Loucy (cell line): ENCODE measurements around the gene BASP1.
"Not testable (repeated sequence)": the region's sequence is repeated elsewhere in the genome, so short reads cannot be mapped to it uniquely, and the experiment has no call there.

Source experiments
- H2AFZ ChIP-seq: fragments of 200-600 bp; sonication (generic); 2 replicates; pipeline ENCODE4 v1.6.0; 2016; ENCODE audit warnings: antibody characterized with exemption, mild to moderate bottlenecking, low read length, moderate library complexity
- H3F3A ChIP-seq: fragments of 200-600 bp; 2 replicates; pipeline ENCODE4 v1.6.0; 2016; ENCODE audit warnings: antibody characterized with exemption, low read depth, mild to moderate bottlenecking
- H3K27me3 ChIP-seq: fragments of 200-600 bp; sonication (generic); 2 replicates; pipeline ENCODE4 v1.6.1; 2014; ENCODE audit warnings: low read length, mild to moderate bottlenecking; ENCODE audit not compliant: insufficient read depth, poor library complexity, severe bottlenecking
- H3K36me3 ChIP-seq: fragments of 200-600 bp; sonication (generic); 2 replicates; pipeline ENCODE4 v1.6.1; 2016; ENCODE audit warnings: low read length; ENCODE audit not compliant: insufficient read depth
- H3K4me1 ChIP-seq: fragments of 200-600 bp; sonication (generic); 2 replicates; pipeline ENCODE4 v1.5.1; 2014; ENCODE audit warnings: low read length, mild to moderate bottlenecking; ENCODE audit not compliant: insufficient read depth, poor library complexity, severe bottlenecking
- H3K4me2 ChIP-seq: fragments of 200-600 bp; sonication (generic); 2 replicates; pipeline ENCODE4 v1.6.0; 2014; ENCODE audit warnings: antibody characterized with exemption, low read length, low read depth, mild to moderate bottlenecking; ENCODE audit not compliant: poor library complexity, severe bottlenecking
- H3K4me3 ChIP-seq: fragments of 200-600 bp; sonication (generic); 2 replicates; pipeline ENCODE4 v1.5.1; 2014; ENCODE audit warnings: low read length, mild to moderate bottlenecking, mixed read lengths; ENCODE audit not compliant: poor library complexity, severe bottlenecking
- H3K79me2 ChIP-seq: fragments of 200-600 bp; sonication (generic); 2 replicates; pipeline ENCODE4 v1.6.1; 2014; ENCODE audit warnings: low read length; ENCODE audit not compliant: insufficient read depth
- H3K9ac ChIP-seq: fragments of 200-600 bp; sonication (generic); 2 replicates; pipeline ENCODE4 v1.6.0; 2014; ENCODE audit warnings: mild to moderate bottlenecking, low read depth, low read length, moderate library complexity; ENCODE audit not compliant: poor library complexity, severe bottlenecking
- H3K9me2 ChIP-seq: fragments of 200-600 bp; sonication (generic); replicated peaks from 2 replicates; pipeline ENCODE4 v1.6.1; 2016; ENCODE audit warnings: low read depth, low read length, mixed read lengths
- H3K9me3 ChIP-seq: fragments of 200-600 bp; sonication (generic); 2 replicates; pipeline ENCODE4 v1.6.1; 2014; ENCODE audit warnings: mild to moderate bottlenecking, antibody characterized with exemption, low read length, low read depth; ENCODE audit not compliant: insufficient read depth
- H4K20me1 ChIP-seq: fragments of 200-600 bp; sonication (generic); 2 replicates; pipeline ENCODE4 v1.6.0; 2014; ENCODE audit warnings: antibody characterized with exemption, low read length, mild to moderate bottlenecking; ENCODE audit not compliant: insufficient read depth, poor library complexity, severe bottlenecking
- EZH2phosphoT487 ChIP-seq: fragments of 200-600 bp; IDR thresholded peaks from 2 replicates; pipeline ENCODE4 v1.6.1; 2018; ENCODE audit warnings: antibody characterized with exemption, mild to moderate bottlenecking, moderate library complexity, borderline replicate concordance
- TF ChIP-seq, protein P1 (sequence below): fragments of 200-600 bp; sonication (generic); conservative IDR thresholded peaks from 2 replicates; pipeline ENCODE4 v1.5.1; 2014; ENCODE audit warnings: mild to moderate bottlenecking, antibody characterized with exemption, low read length

BASP1 gene

DNA sequence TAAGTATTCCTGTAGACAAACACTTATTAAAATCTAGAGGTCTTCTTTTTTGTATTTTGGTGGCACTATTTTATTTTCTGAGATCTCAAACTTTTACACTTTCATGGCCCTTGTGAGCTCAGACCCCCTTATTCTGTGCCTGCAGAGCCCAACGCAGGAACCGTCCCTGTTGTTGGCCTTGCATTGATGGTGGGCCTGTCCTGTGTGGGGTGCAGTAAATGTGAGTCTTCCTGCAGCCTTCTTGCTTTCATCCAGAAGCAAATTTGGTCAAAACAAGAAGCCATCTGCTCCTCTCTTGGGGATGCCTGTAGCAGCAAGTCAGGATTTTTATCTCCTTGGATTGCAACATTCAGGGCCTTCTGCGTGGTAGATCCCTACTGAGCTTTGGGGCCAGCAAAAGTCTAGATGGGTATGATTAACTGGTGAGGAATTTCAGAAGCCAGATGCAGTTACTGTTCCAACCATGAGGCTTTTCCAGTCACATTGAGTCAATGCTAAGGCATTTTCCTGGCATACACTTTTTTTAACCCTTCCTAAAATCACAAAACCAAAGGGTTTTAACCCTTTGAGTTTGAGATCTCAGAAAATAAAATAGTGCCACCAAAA is 31.7 kb downstream of the BASP1 start:
- Histone ChIP-seq H3K79me2 (no peaks in the 10 kb centered on the region), H3K36me3 (no peaks in the 10 kb centered on the region), H3K9ac (no peak overlapping the region), H3K4me2 (no peak overlapping the region), H3K9me2 (no peaks in the 10 kb centered on the region), H3K4me1 (no peaks in the 10 kb centered on the region), H3F3A (no peaks in the 10 kb centered on the region), H3K4me3 (no peak overlapping the region), H3K9me3 (no peaks in the 10 kb centered on the region), H3K27me3 (no peaks in the 10 kb centered on the region), H4K20me1 (no peaks in the 10 kb centered on the region), H2AFZ (no peak overlapping the region)
- no peak for TF ChIP-seq EZH2phosphoT487
- TF ChIP-seq, protein P1, sequence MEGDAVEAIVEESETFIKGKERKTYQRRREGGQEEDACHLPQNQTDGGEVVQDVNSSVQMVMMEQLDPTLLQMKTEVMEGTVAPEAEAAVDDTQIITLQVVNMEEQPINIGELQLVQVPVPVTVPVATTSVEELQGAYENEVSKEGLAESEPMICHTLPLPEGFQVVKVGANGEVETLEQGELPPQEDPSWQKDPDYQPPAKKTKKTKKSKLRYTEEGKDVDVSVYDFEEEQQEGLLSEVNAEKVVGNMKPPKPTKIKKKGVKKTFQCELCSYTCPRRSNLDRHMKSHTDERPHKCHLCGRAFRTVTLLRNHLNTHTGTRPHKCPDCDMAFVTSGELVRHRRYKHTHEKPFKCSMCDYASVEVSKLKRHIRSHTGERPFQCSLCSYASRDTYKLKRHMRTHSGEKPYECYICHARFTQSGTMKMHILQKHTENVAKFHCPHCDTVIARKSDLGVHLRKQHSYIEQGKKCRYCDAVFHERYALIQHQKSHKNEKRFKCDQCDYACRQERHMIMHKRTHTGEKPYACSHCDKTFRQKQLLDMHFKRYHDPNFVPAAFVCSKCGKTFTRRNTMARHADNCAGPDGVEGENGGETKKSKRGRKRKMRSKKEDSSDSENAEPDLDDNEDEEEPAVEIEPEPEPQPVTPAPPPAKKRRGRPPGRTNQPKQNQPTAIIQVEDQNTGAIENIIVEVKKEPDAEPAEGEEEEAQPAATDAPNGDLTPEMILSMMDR = no peak

DNA sequence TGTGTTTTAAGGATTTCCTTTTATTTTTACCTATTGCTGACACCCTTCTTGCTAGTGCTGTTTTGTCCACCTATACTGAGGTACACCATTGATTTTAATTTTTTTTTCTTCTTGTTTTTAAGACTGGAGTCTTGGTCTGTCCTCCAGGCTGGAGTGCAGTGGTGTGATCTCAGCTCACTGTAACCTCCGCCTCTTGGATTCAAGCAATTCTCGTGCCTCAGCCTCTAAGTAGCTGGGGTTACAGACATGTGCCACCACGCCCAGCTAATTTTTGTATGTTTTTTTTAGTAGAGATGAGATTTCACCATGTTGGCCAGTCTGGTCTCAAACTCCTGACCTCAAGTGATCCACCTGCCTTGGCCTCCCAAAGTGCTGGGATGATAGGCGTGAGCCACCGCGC is 32.4 kb downstream of the BASP1 start:
- not testable (repeated sequence) for H3K27me3 ChIP-seq, H3K9me3 ChIP-seq, H2AFZ ChIP-seq, H3K36me3 ChIP-seq, H3K4me2 ChIP-seq, H3K4me1 ChIP-seq, H3K4me3 ChIP-seq, H3F3A ChIP-seq, H3K9me2 ChIP-seq, H3K9ac ChIP-seq, H3K79me2 ChIP-seq, H4K20me1 ChIP-seq

DNA sequence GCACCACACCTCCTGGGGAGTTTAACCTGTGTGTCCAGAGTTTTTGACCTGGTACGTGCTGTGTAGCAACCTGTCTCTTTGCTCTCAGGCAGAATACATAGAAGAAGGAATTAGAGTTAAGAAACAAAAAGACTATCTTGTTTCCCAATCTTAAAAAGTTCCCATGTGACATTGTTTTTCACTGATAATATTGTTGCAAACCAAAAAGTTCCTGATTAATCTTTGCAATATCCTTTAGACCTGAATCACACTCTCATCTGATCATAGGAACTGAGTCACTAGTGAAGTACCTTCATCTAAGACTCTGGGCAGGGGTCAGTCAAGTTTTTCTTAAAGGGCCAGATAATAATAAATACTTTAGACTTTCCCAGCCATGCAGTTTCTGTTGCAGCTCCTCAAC is 35.1 kb downstream of the BASP1 start:
- TF ChIP-seq EZH2phosphoT487 = no peak
- TF ChIP-seq, protein P1 = no peak
- no peaks in the 10 kb centered on the region for H3F3A ChIP-seq
- no peaks in the 10 kb centered on the region for H3K27me3 ChIP-seq
- no peaks in the 10 kb centered on the region for H3K4me1 ChIP-seq
- H3K9me3 ChIP-seq = peaks cover 2% of the 10 kb centered on the region; the same call in 1 of the 2 replicates
- no peaks in the 10 kb centered on the region for H3K36me3 ChIP-seq
- H3K79me2 ChIP-seq = no peaks in the 10 kb centered on the region
- H3K9ac ChIP-seq = no peak overlapping the region
- H3K4me2 ChIP-seq = no peak overlapping the region
- H3K4me3 ChIP-seq = no peak overlapping the region
- H3K9me2 ChIP-seq = no peaks in the 10 kb centered on the region
- no peak overlapping the region for H2AFZ ChIP-seq
- H4K20me1 ChIP-seq = no peaks in the 10 kb centered on the region

DNA sequence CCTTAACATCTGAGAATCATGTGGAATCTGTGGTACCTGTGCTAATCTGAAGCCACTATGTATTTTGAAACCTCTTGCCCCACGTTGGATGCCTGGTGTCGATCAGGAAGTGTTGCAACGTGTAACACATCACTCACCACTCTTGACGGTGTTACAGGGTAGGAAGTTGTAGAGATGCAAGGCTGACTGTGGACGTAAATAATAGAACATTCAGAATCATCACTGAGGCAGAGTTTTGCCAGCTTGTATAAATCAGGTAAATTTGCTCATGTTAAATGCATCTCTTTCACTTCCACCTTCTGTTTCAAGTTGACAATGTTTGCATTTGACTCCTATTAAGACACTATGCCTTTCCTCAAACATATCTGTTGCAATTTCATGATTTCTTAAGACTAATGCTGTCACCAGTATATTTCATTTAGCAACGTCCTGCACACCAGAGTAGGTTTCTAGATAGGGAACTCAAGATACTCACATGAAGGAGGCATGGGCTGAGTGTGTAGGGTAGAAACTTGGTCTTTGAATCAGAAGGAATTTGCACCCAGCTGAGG is 38.1 kb downstream of the BASP1 start:
- H3K9me2 ChIP-seq = no peaks in the 10 kb centered on the region
- H3K36me3 ChIP-seq = no peaks in the 10 kb centered on the region
- H3K9me3 ChIP-seq = peaks cover 2% of the 10 kb centered on the region; the same call in 1 of the 2 replicates
- no peaks in the 10 kb centered on the region for H3K27me3 ChIP-seq
- TF ChIP-seq, protein P1 = no peak
- no peak for TF ChIP-seq EZH2phosphoT487
- H3K4me2 ChIP-seq = no peak overlapping the region
- H2AFZ ChIP-seq = no peak overlapping the region
- no peaks in the 10 kb centered on the region for H3F3A ChIP-seq
- no peak overlapping the region for H3K4me3 ChIP-seq
- H4K20me1 ChIP-seq = no peaks in the 10 kb centered on the region
- no peaks in the 10 kb centered on the region for H3K79me2 ChIP-seq
- no peaks in the 10 kb centered on the region for H3K4me1 ChIP-seq
- no peak overlapping the region for H3K9ac ChIP-seq
